Measurements from ENCODE around the gene ARL13B.
"Not testable (repeated sequence)": the region's sequence is repeated elsewhere in the genome, so short reads cannot be mapped to it uniquely, and the experiment has no call there.

Gene ARL13B

DNA sequence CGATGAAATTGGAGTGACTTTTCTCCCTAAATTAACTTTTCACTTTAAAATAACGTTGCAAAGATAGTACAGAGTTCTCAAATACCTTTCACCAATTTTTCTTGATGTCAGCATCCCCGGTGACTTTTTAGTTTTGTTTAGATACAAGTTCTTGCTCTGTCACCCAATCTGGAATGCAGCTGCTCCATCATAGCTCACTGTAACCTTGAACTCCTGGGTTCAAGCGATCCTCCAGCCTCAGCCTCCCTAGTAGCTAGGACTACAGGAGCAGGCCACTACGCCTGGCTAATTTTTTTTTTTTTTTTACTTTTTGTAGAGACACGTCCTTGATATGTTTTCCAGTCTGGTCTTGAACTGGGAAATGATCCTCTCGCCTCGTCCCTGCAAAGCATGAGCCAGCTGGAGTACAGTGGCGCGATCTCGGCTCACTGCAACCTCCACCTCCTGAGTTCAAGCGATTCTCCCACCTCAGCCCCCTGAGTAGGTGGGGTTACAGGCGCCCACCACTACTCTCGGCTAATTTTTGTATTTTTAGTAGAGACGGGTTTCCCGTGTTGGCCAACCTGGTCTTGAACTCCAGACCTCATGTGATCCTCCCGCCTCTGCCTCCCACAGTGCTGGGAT lies 83.7 kb downstream of the ARL13B start:
- DNase-seq, result no peak

DNA sequence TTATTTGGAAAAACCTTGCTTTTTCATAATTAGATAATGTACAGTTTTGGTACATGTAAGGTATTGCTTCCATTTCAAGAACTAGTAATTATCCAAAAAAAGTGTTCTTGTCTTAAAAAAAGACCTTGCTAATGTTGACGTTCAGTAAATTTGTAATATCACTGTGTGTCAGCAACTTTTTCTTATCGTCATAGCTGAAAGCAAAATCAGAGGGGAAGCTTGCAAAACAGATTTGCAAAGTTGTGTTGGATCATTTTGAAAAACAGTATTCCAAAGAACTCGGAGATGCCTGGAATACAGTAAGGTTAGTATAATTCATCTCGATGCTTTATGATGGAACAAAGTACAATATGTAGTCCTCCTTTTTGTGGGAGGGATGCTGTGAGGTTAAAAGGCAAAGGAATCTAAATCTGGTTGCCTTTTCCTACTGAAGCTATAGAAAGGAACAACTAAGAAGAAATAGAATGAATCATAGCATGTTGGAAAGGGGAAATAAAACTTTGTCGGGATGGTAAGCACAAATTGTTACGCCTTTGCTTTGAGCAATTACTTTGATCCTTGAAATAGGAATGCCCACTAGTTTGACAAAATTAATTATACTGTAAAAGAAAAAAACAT lies 84.4 kb downstream of the ARL13B start:
- DNase-seq, result no peak

DNA sequence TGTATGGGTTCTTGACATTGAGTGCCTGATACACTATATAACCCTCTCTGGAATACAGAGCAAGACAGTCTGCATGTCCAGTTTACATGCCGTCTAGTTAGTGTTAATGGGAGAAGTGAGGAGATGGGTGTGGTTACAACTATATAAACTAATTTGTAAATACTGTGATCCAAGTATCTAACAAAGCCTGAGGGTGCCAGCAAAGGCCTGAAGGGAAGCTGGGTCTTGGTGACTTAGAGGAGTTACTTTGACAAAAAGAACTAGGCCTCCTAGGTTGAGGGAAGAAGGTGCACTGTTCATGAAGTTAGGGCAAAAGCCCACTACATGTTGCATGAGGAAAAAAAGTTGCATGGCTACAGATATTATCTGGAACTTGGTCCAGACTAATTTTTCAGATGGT lies 85.2 kb downstream of the ARL13B start:
- no peak for DNase-seq

DNA sequence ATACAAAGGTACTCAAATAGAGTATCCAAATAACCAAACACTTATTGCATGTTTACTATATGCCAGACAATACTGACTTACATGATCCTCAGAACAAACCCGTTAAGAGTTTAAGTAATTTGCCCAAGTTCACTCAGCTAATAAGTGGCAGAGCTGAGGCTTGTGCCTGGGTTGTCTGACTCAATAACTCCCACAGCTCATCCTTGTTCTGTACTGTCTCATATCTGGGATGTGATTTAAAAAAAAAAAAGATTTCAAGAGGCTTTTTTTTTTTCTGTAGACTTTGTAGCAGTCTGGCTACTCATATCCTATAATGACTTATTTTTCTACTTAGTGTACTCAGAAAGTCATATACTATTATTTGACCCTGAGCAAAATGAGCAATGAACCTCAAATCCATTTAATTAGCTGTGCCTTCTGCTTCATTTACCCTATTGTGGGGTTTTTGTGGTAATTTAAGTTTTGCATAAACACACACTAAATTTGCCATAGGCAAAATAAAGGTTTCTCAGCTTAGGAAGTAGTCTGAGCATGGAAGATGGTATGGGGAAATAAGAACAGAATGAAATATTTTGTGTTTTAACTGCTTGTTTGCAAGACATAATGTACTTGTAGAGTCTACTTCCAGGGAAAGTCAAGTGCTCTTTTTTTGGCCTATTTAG lies 86.0 kb downstream of the ARL13B start:
- no peak for DNase-seq

DNA sequence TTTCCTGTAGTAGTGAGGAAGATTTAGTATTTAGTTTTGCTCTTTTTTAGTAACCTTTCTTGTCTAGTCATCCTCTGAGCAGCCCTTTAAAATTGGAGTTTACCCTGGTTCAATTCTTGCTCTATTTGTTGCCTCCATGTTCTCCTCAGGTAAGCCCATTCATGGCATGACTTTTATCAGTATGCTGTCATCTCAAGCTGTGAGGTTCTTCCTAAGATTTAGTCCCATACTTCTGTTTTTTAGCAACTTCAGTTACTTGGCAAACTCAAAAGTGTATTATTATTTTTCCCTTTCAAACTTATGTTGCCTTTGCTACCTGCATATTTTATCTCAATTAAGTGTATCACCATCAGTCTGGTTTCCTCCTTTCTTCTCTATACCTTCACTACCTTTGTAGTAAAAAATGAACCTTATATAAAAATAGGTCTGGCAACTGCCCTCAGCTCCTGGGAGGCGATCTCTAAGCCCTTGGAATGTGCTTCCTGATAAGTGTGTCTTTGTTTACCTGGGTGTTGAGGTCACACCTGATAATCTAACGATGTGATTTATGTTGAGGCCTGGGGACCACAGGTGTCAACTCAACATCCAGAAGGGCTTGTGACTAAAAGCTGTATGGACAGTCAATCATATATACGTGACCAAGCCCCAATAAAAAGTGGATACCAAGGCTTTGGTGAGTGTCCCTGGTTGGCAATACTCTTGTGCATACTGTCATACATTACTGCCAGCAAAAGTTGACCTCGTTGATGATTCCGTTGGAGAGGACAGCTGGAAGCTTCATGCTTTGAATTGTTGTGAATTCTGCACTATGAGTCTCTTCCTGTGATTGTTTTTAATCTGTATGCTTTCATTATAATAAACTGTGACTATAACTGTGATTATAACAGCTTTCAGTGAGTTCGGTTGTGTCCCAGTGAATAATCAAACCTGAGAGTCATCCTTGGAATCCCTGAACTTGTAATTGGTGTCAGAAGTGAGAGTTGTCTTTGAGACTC lies 86.8 kb downstream of the ARL13B start:
- no peak for DNase-seq

DNA sequence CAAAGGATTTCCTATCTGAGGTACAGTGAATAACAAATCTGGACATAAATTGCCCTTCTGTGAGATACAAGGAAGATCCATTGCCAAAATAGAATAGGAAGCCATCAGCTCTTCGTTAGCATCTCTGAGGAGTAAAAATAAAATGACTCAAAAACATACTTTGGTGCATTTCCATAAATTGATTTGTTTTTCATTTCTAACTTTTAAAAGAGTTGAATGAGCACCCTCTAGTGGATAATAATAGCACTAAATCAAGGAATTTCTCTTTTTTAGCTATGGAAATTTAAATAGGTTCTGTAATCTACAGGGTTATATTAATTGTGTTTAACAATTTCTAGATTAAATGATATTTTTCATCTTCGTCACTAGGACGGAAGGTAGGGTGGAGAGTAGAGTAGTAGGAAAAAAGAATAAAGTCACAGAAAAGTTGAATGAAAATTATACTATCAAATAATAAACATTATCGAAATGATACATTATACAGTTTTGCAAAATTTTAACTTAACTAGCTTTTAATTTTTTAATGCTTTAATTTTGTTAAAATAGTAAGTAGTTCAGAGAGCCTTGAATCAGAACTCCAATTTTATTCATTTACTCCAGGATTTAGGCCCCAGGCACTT lies 89.3 kb downstream of the ARL13B start:
- DNase-seq, result no peak

DNA sequence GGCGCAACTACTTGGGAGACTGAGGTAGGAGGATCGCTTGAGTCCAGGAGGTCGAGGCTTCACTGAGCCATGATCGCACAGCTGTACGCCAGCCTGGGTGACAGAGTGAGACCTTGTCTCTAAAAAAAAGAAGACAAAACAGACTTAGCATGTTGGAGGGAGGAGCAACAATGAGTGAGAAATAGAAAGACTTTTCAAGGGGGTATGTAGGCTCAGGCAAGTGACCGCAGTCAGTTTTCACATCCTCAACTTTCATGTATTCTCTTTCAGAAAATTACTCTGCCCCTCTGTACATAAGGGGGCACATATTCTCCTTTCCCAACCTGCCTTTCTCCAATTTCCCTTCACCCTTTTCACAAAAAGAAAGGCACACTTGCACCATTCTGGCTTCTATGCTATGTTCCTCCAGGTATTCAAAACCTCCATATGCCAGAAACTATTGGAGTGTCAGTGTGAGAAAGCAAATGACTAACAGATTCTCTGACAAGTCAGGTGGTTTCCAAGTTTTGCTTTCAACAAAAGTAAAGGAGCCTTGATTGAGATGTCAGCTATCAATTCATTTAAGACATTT lies 90.5 kb downstream of the ARL13B start:
- DNase-seq, result no peak

DNA sequence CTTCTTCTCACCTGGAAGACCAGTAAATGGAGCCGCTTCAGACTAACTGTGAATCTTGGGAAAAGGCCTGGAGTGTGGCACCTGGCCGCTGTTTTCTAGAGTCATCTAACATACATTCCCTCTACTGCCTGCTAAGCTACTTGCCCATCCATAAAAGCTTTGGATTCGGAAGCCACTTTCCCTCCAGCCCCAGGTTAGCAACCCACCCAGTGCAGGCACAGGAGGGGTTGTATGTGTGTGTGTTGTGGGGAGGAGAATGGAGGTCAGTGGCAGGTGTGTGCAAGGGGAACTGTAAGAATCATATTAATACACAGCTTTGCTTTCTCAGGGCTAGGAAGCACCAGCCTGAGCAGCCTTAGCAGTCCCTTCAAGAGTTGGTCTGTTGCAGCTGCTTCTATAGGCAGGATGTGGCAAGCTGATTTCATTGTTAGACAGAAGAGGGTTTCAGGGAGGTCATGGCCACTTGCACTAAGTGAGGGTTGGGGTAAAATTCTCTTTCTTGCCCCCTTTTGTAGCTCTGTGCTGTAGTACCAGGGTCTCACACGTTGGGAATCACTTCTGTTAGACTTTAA lies 91.8 kb downstream of the ARL13B start:
- DNase-seq, result no peak

DNA sequence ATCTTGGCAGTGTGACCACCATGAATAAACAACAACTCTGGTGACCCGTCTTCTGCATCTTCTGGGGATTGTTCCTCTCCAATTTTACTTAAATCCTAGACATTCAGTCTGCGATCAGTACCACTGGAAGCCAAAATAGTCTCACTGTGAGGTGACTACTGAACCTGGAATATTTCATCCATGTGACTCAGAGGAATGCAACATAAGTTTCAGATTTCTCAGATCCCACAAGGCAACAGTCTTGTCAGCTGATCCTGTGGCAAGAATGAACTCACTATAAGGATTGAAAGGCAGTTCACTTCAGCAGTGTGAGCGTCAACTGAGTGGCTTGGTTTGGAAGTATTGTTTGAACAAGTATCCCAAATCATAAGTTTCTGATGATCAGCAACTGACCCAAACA lies 96.1 kb downstream of the ARL13B start:
- DNase-seq, result no peak

DNA sequence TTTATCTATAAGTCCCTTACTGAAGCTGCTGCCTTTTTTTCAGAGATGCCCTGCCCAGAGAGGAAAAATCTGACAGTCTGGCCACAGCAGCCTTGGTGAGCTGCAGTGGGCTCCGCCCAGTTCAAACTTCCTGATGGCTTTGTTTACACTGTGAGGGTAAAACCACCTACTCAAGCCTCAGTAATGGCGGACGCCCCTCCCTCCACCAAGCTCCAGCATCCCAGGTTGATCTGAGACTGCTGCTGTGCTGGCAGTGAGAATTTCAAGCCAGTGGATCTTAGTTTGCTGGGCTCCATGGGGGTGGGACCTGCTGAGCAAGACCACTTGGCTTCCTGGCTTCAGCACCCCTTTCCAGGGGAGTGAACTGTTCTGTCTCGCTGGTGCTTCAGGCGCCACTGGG lies 100.6 kb downstream of the ARL13B start:
- DNase-seq, result not testable (repeated sequence)

DNA sequence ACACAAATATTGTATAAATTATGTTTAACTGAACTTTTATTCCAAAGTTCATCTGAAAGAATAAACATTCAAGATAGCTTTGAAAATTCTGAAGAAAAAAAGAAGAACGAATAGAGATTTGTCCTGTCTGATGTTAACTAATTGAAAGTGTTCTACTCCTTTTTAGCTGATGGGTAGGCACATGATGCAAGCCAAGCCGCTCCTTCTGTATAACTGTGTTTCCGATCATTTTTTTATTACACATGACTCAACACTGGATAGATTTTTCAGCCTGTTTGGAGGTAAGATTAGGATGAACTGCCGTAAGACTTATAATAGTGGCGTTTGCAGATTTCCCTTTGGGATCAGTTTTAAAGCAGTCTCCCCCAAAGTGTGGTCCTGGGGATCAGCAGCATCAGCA lies 101.9 kb downstream of the ARL13B start:
- no peak for DNase-seq

DNA sequence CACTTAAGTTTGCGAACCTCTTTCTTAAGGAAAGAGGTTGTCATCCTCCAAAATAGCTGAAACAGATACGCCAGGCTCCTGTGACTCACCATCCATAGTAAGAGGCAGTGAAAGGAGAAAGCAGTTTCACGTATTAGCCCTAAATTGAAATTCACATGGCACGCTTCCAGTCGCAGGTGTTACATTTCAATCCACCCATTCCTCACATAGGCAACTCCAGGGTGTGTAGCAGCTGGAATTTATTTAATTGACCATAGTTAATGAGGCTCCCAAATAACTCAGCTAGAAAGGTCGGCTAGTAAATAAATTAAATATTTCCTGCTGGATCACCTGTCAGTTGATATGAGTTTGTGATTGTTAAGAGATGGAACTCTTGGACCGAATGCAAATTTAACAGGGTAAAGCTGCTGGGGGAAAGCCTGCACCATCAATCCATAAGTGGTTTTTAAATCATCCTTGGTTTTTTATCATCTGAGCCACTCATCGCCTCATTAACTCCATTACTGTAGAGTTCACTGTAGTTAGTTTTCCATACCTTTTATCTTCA lies 102.5 kb downstream of the ARL13B start:
- DNase-seq, result no peak

DNA sequence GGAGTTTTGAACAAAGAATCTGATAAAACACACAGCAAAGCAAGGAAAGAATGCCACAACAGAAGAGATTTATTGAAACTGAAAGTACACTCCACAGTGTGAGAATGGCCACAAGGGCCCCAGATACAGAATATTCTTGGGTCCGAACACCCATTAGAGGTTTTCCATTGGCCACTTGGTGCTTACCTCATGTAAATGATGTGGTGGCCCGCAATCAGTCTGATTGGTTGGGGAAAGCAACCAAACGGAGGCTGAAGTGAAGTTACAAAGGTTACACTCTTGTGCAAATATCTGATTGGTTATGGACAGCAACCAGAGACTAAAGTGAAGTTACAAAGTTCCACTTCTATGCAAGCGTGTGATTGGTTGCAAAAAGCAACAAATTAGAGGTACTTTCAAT lies 103.3 kb downstream of the ARL13B start:
- no peak for DNase-seq

DNA sequence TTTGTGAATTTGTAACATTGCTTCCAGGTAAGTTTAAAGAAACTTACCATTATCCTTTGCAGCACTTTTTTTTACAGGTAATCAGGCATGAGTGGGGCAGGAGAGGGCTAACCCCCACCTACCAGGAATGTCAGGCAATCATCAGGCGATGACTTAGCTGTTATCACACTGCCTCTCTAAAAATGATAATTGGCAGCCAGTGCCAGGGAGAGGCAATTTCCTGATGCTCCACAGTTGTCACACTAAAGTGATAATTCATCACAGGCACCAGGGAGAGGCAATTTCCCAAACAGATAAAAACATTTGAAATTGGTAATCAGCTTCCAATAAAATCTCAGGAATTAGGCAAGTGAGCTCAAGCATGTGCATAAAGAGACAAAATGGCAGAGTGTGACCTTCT lies 109.2 kb downstream of the ARL13B start:
- DNase-seq, result no peak

DNA sequence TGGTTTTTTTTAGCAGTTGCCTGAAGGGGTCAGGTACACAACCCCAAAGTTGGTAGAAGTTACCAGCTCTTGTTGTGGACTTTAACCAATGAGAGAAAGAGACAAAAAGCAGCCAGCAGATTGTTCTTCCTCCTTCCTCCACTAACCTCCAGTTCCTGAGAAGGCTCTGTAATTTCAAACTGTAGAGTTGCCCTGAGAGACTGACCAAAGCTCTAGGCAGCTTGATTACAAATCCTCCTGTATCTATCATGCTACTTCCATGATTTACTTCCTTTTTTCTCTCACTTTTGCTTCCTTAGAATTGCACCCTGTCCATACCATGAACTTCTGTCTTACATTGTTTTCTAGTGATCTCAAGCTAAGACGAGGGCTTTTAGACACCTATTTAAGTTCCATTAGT lies 112.1 kb downstream of the ARL13B start:
- no peak for DNase-seq

DNA sequence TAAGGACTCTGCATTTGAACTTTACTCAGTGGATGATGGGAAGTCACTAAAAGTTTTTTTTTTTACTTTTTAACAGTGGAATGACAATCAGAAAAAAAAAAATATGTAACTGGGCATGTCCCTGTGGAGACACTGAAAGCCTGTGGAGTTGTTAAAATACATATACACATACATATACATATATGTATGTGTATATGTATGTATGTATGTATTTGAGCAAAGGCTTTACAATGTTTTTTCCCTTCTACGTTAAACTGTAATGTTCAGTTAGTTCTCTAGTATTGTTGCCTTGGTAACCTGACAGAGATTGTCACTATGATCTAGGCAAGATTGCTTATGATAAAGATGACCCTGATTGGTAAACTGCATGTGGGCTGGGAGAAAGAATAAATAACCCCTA lies 113.2 kb downstream of the ARL13B start:
- no peak for DNase-seq

DNA sequence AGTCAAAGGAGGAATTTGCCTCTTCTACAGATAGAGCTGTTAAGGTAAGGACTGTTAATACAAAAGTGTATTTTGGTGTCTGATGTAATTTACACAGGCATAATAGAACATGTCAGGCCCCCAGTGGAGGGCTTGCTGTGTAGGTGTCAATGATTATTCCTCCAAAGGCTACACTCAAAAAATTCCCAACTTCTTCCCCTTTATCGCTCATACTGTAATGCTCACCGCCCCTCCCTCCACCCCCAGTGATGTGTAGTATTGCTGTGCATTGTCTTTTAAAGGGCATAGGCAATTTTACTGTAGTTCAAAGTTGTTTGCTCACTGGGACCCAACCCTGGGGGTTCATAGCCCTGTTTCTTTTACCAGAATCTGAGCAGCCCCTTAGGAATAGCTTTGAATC lies 115.2 kb downstream of the ARL13B start:
- no peak for DNase-seq

DNA sequence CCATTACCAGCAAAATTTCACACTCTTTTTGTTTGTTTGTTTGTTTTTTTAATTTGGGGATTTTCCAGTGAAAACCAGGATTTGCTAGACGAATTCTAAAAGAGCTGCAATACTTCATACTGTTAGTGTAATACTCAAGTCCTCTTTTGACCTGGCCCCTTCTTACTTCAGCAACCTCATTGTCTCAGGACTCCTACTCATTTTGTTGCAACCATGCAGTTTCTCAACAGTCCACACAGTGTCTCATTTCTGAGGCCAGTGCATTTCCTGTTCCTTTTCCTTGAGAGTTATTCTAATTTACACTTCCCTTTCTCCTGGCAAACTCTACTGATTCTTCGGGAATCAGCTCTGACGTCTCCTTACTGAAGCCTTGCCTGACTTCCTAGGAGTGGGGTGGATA lies 118.5 kb downstream of the ARL13B start:
- DNase-seq, result no peak

DNA sequence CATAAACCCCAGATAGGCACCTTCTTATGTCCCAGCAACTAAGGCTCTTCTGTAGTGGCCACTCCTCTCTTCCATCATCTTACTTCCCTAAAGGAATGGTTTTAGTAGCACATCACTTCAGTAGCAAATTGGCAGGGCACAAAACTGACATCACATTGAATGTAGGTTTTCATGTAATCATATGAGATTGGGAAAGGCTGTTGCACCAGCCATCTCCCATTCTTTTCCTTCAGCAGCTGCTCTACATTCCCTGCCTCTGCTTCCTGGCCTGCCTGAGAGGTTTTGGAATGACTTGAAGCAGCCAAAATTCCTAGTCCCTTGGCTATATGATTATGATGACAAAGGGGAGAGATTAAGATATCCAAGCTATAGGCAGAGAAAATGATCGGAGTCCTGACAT lies 119.4 kb downstream of the ARL13B start:
- DNase-seq, result no peak

DNA sequence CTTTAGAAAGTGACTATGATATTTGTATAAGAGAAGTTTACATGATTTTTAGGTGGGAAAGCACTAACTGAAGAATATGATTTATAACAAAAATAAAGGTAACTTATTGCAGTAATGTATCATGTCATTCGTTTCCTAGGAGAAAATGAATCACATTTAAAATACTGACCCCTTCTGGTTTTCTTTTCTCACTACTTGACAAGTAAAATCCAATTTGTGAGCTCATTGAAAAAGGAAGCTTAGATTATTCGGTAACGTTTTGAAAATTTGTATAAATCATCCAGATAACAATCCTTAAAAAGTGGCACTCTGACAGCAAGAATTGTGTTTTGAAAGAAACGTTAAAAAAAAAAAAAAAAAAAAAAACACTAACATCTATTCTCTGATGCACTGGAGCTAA lies 121.9 kb downstream of the ARL13B start:
- DNase-seq, result no peak
